PC-9 (cell line): ENCODE results near the gene LMAN2. TPM values are rescaled to one million over a fixed set of nuclear protein-coding genes. Genes with fewer than 3 reads are reported as not detected.

Experiments used
- BruUV-seq: library from RNA; stranded (reverse); fragments of 400-500 nt; replicated peaks from 2 replicates; lab custom pipeline; 2021; lab: Mats Ljungman, UMichigan
- CTCF ChIA-PET: fragments of 300-600 bp; sonication (Branson Sonifier 250); formaldehyde crosslinking; loops from one replicate; lab custom pipeline; 2022; ENCODE audit warnings: antibody characterized with exemption; lab: Charles Lee
- POLR2A ChIA-PET: fragments of 300-600 bp; sonication (Branson Sonifier 250); formaldehyde crosslinking; loops from one replicate; lab custom pipeline; 2022; ENCODE audit warnings: antibody characterized with exemption; ENCODE audit not compliant: unreplicated experiment; lab: Charles Lee
- DNase-seq, 2 experiments: peaks; one replicate each; pipeline versions ENCODE4 v3.0.0 to v3.0.0-alpha.2; 2015 to 2022; ENCODE audit warnings: mixed read lengths in 1 of 2
- H2AFZ ChIP-seq: fragments of 200-600 bp; sonication (generic); 2 replicates; pipeline ENCODE4 v1.8.1; 2017; ENCODE audit warnings: antibody characterized with exemption
- H3F3A ChIP-seq: fragments of 200-600 bp; sonication (generic); 2 replicates; pipeline ENCODE4 v1.8.1; 2017; ENCODE audit warnings: antibody characterized with exemption, mild to moderate bottlenecking, low read depth; ENCODE audit not compliant: insufficient read depth
- H3K27ac ChIP-seq: fragments of 200-600 bp; sonication (generic); 2 replicates; pipeline ENCODE4 v1.6.1; 2016; ENCODE audit warnings: mixed run types
- H3K27me3 ChIP-seq: fragments of 200-600 bp; sonication (generic); 2 replicates; pipeline ENCODE4 v1.6.1; 2016; ENCODE audit warnings: low read depth, mixed run types; ENCODE audit not compliant: insufficient read depth
- H3K36me3 ChIP-seq: fragments of 200-600 bp; sonication (generic); 2 replicates; pipeline ENCODE4 v1.6.1; 2016; ENCODE audit warnings: low read depth, mixed run types
- H3K4me1 ChIP-seq: fragments of 200-600 bp; sonication (generic); replicated peaks from 2 replicates; pipeline ENCODE4 v1.6.1; 2016; ENCODE audit warnings: mixed run types; ENCODE audit not compliant: insufficient read depth
- H3K4me2 ChIP-seq: fragments of 200-600 bp; sonication (generic); 2 replicates; pipeline ENCODE4 v1.6.1; 2017; ENCODE audit warnings: mixed run types
- H3K4me3 ChIP-seq: fragments of 200-600 bp; sonication (generic); 2 replicates; pipeline ENCODE4 v1.6.1; 2016; ENCODE audit warnings: mixed run types
- H3K79me2 ChIP-seq: fragments of 200-600 bp; sonication (generic); 2 replicates; pipeline ENCODE4 v1.6.1; 2017; ENCODE audit warnings: low read depth, mixed run types
- H3K9me2 ChIP-seq: fragments of 200-600 bp; sonication (generic); 2 replicates; pipeline ENCODE4 v1.8.1; 2017; ENCODE audit warnings: mild to moderate bottlenecking; ENCODE audit not compliant: insufficient read depth
- H3K9me3 ChIP-seq: fragments of 200-600 bp; sonication (generic); 2 replicates; pipeline ENCODE4 v1.8.1; 2016; ENCODE audit warnings: low read depth; ENCODE audit not compliant: insufficient read depth
- H4K20me1 ChIP-seq: fragments of 200-600 bp; sonication (generic); 2 replicates; pipeline ENCODE4 v1.8.1; 2017; ENCODE audit not compliant: insufficient read depth
- CTCF ChIP-seq: fragments of 200-600 bp; sonication (generic); conservative IDR thresholded peaks from 2 replicates; pipeline ENCODE4 v1.6.1; 2017; ENCODE audit warnings: mixed run types, antibody characterized with exemption, mild to moderate bottlenecking, moderate library complexity
- EZH2 ChIP-seq: fragments of 200-600 bp; sonication (generic); IDR thresholded peaks from 2 replicates; pipeline ENCODE4 v1.8.0; 2017; ENCODE audit warnings: antibody characterized with exemption, low read depth
- intact Hi-C: fragments of 100-400 bp; cut with micrococcal nuclease; formaldehyde crosslinking; loops from one replicate; pipeline ENCODE4 v1.10.0; 2022; ENCODE audit not compliant: unreplicated experiment
- total RNA-seq: library from RNA; stranded (reverse); gene quantifications from 2 replicates; pipeline ENCODE4 v1.2.3, GENCODE V29; 2021

Gene LMAN2
- total RNA-seq, 1 experiment from 2014 or later, result 153 TPM

- H3K9me2 ChIP-seq, result no peaks in the 10 kb centered on the region
- H4K20me1 ChIP-seq, result peaks cover 17% of the 10 kb centered on the region; the same call in 1 of the 2 replicates
- H3F3A ChIP-seq, result peaks cover 34% of the 10 kb centered on the region; the same call in 1 of the 2 replicates
- POLR2A ChIA-PET, result no interaction called here
- no peaks in the 10 kb centered on the region for H3K79me2 ChIP-seq
- H3K9me3 ChIP-seq, result no peaks in the 10 kb centered on the region
- no peak overlapping the region for H2AFZ ChIP-seq
- no peaks in the 10 kb centered on the region for H3K36me3 ChIP-seq
- no peak for DNase-seq
- BruUV-seq, result no TSS peak
- H3K27ac ChIP-seq, result no peak overlapping the region
- CTCF ChIA-PET, result interaction anchor here (1.6 kb wide), 1 partner anchor 91 kb away, joined by 3 read pairs; no protein-coding TSS in a partner anchor
- TF ChIP-seq EZH2 (no peak), CTCF (no peak)
- H3K4me3 ChIP-seq, result no peak overlapping the region
- intact Hi-C loops, result no loop called here
- H3K4me2 ChIP-seq, result peak overlapping the region; percentile 89; the same call in 1 of the 2 replicates
- H3K4me1 ChIP-seq, result peaks cover 10% of the 10 kb centered on the region; the same call in 1 of the 2 replicates
- no peaks in the 10 kb centered on the region for H3K27me3 ChIP-seq
These were observed 37.8 kb downstream of the LMAN2 start for GRCh38 chr5:177313561-177314259.

GRCh38 chr5:177312649-177313181 is 38.8 kb downstream of the LMAN2 start:
- Histone ChIP-seq H3K36me3 (no peaks in the 10 kb centered on the region), H3F3A (peaks cover 26% of the 10 kb centered on the region; the same call in 1 of the 2 replicates), H3K79me2 (no peaks in the 10 kb centered on the region), H3K4me1 (peaks cover 10% of the 10 kb centered on the region; the same call in 1 of the 2 replicates), H3K9me2 (no peaks in the 10 kb centered on the region), H4K20me1 (peaks cover 16% of the 10 kb centered on the region; the same call in 1 of the 2 replicates), H3K4me3 (peak overlapping the region; percentile 72), H3K27me3 (no peaks in the 10 kb centered on the region), H3K27ac (no peak overlapping the region), H3K9me3 (no peaks in the 10 kb centered on the region), H3K4me2 (peak overlapping the region; percentile 89), H2AFZ (peak overlapping the region; percentile 4; the same call in 1 of the 2 replicates)
- no peak for TF ChIP-seq EZH2
- peak; percentile 41 for TF ChIP-seq CTCF
- ChIA-PET POLR2A (interaction anchor here (0.6 to 0.7 kb wide), 4 partner anchors 50 to 183 kb away, joined by 3 to 7 read pairs (median 4); no protein-coding TSS in a partner anchor), CTCF (interaction anchor here (0.7 to 1.6 kb wide), 7 partner anchors 58 to 187 kb away, joined by 3 to 8 read pairs (median 3); partner anchors contain the start of gene PDLIM7)
- DNase-seq, result peak; percentile 67 to 71
- intact Hi-C loops, result loop anchor here (1.0 kb wide), 1 partner anchor 185 kb away; the partner anchor contains the start of gene PDLIM7
- TSS peak; percentile 83 for BruUV-seq
